ENCODE data around the gene SERPINB8.

DNA sequence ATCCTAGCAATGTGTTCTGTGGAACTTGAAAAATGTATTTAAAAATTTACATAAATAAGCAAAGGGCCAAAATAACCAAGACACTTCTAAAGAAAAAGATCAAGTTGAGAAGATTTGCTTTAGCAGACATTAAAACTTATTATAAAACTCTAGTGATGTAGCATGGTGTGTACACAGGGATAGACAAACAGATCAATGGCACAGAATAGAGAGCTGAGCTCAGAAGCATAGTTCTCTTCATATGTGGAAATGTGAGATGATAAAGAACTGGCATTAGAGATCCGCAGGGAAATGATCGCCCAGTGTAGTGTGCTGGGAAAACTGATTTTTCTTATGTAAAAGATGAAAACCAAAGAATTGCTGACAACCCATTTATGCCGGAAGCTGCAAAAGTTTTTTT, 39.4 kb downstream of the SERPINB8 start:
- TF ChIP-seq, protein P1, sequence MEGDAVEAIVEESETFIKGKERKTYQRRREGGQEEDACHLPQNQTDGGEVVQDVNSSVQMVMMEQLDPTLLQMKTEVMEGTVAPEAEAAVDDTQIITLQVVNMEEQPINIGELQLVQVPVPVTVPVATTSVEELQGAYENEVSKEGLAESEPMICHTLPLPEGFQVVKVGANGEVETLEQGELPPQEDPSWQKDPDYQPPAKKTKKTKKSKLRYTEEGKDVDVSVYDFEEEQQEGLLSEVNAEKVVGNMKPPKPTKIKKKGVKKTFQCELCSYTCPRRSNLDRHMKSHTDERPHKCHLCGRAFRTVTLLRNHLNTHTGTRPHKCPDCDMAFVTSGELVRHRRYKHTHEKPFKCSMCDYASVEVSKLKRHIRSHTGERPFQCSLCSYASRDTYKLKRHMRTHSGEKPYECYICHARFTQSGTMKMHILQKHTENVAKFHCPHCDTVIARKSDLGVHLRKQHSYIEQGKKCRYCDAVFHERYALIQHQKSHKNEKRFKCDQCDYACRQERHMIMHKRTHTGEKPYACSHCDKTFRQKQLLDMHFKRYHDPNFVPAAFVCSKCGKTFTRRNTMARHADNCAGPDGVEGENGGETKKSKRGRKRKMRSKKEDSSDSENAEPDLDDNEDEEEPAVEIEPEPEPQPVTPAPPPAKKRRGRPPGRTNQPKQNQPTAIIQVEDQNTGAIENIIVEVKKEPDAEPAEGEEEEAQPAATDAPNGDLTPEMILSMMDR (IDR thresholded peaks at IDR 0.05; ENCODE audit: extremely low read depth in 1 of 2, insufficient read depth in 1 of 2, low read depth in 1 of 2, low read length in 2 of 2): no peak
- TF ChIP-seq GATA2 (IDR thresholded peaks at IDR 0.05; ENCODE audit: insufficient read depth, insufficient read length, low read depth, low read length) (no peak), POLR2AphosphoS5 (IDR thresholded peaks at IDR 0.05; ENCODE audit: insufficient read depth, low read depth, low read length) (no peak)
